ENCODE results near the gene PIP4K2C. TPM values are rescaled to one million over a fixed set of nuclear protein-coding genes. Genes with fewer than 3 reads are reported as not detected.
"Not testable (repeated sequence)": the region's sequence is repeated elsewhere in the genome, so short reads cannot be mapped to it uniquely, and the experiment has no call there.

PIP4K2C gene
- polyA plus RNA-seq, 6 donors from 2014 or later, result 15.8 to 42.0 (median 19.1) TPM

- Mint-ChIP-seq H3K4me3 (peak overlapping the region in 5 of 8 donors; percentile 12 to 65 (median 42)), H3K27ac (peak overlapping the region in 1 of 6 donors; percentile 17)
These were observed 35.3 kb downstream of the PIP4K2C start for GRCh38 chr12:57626111-57626920.

DNA sequence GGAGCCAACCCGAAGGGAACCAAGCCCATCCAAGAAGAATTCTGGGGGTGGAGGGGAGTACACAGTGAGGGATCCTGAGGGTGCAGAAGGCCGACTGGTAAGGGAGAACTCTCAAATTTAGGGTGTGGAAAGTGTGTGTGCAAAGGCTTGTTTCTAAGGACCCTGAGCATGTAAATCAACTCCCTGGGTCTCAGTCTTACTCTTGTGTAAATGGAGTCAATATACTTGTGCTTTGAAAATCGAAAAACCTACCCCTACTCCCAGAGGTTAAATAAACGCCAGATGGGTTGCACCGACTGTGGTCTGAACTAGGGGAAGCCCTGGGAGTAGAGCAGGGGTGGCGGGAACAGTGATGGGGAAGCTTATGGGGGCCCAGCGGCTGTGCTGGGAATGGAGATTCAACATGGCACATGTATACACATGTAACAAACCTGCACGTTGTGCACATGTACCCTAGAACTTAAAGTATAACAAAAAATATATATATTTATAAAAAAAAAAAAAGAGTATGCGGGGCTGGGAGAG is 36.0 kb downstream of the PIP4K2C start:
- H3K27ac Mint-ChIP-seq, result no peak overlapping the region
- peaks cover 59 to 100% (median 98%) of the 10 kb centered on the region in 3 donors for H3K27me3 Mint-ChIP-seq
- peaks cover 14 to 33% (median 17%) of the 10 kb centered on the region in 3 donors for H3K4me1 Mint-ChIP-seq
- ATAC-seq (ENCODE audit: low read depth in 2 of 2) (no peak), DNase-seq (no peak)
- no peaks in the 10 kb centered on the region for H3K36me3 Mint-ChIP-seq
- no peaks in the 10 kb centered on the region for H3K9me3 Mint-ChIP-seq
- H3K4me3 Mint-ChIP-seq, result peak overlapping the region in 7 of 8 donors; percentile 14 to 65 (median 48)

More at GRCh38 chr12:57626111-57626920, 35.3 kb downstream of the PIP4K2C start:
- ATAC-seq (ENCODE audit: low read depth in 2 of 2), result no peak
- no peak for DNase-seq
- no peaks in the 10 kb centered on the region for H3K9me3 Mint-ChIP-seq
- H3K4me1 Mint-ChIP-seq, result peaks cover 18 to 33% (median 22%) of the 10 kb centered on the region in 3 donors
- H3K36me3 Mint-ChIP-seq, result no peaks in the 10 kb centered on the region
- H3K27me3 Mint-ChIP-seq, result peaks cover 62 to 100% (median 98%) of the 10 kb centered on the region in 3 donors

- DNase-seq (no peak), ATAC-seq (ENCODE audit: low read depth in 2 of 2) (peak; percentile 50 to 55)
- Mint-ChIP-seq H3K36me3 (no peaks in the 10 kb centered on the region), H3K9me3 (no peaks in the 10 kb centered on the region), H3K4me1 (peaks cover 13 to 32% (median 14%) of the 10 kb centered on the region in 3 donors), H3K27me3 (peaks cover 57 to 98% (median 97%) of the 10 kb centered on the region in 3 donors), H3K27ac (no peak overlapping the region), H3K4me3 (peak overlapping the region in 5 of 8 donors; percentile 33 to 68 (median 53))
These were observed 36.7 kb downstream of the PIP4K2C start for GRCh38 chr12:57627501-57628279.

- peak overlapping the region in 4 of 8 donors; percentile 7 to 65 (median 44) for H3K4me3 Mint-ChIP-seq
- no peaks in the 10 kb centered on the region for H3K36me3 Mint-ChIP-seq
- no peaks in the 10 kb centered on the region for H3K9me3 Mint-ChIP-seq
- DNase-seq (no peak), ATAC-seq (ENCODE audit: low read depth in 2 of 2) (no peak)
- H3K4me1 Mint-ChIP-seq, result peaks cover 18 to 36% (median 19%) of the 10 kb centered on the region in 3 donors
- no peak overlapping the region for H3K27ac Mint-ChIP-seq
- peaks cover 55 to 95% (median 92%) of the 10 kb centered on the region in 3 donors for H3K27me3 Mint-ChIP-seq
These were observed 37.5 kb downstream of the PIP4K2C start for GRCh38 chr12:57628280-57629191.

GRCh38 chr12:57629897-57630471 is 39.0 kb downstream of the PIP4K2C start:
- ATAC-seq (ENCODE audit: low read depth in 2 of 2) (no peak), DNase-seq (no peak)
- H3K4me3 Mint-ChIP-seq, result peak overlapping the region in 1 of 8 donors; percentile 6
- peaks cover 47 to 87% (median 80%) of the 10 kb centered on the region in 3 donors for H3K27me3 Mint-ChIP-seq
- peaks cover 19 to 38% (median 20%) of the 10 kb centered on the region in 3 donors for H3K4me1 Mint-ChIP-seq
- H3K27ac Mint-ChIP-seq, result no peak overlapping the region
- H3K36me3 Mint-ChIP-seq, result no peaks in the 10 kb centered on the region
- H3K9me3 Mint-ChIP-seq, result no peaks in the 10 kb centered on the region

DNA sequence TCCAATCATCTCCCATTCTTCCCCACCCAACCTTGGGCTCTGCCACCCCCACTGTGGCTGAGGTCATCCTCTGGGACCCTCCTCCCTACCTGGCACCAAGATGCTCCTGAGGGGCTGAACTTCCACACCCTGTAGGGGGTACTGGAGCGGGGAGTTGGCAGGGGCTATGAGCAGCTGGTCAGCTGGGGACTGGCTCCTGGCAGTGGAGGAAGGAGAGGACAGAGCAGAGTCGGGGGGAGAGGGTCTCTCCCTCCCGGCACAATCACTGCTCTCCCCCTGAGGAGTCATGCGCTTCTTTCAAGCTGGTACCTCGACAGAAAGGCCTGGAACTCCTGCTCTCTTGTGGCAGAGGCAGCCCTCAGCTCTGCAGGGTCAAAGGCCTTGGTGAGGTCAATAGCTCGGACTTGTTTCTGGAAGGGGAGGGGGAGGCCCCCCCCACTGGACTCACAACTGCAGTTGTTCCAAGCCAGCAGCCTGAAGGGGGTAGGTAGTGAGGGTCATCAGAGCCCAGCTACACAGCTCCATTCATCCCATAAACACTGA is 40.0 kb downstream of the PIP4K2C start:
- Mint-ChIP-seq H3K4me1 (peaks cover 19 to 38% (median 20%) of the 10 kb centered on the region in 3 donors), H3K27ac (no peak overlapping the region), H3K9me3 (no peaks in the 10 kb centered on the region), H3K36me3 (no peaks in the 10 kb centered on the region), H3K27me3 (peaks cover 44 to 86% (median 70%) of the 10 kb centered on the region in 3 donors), H3K4me3 (peak overlapping the region in 5 of 8 donors; percentile 5 to 68 (median 30))
- DNase-seq (no peak), ATAC-seq (ENCODE audit: low read depth in 2 of 2) (no peak)

DNA sequence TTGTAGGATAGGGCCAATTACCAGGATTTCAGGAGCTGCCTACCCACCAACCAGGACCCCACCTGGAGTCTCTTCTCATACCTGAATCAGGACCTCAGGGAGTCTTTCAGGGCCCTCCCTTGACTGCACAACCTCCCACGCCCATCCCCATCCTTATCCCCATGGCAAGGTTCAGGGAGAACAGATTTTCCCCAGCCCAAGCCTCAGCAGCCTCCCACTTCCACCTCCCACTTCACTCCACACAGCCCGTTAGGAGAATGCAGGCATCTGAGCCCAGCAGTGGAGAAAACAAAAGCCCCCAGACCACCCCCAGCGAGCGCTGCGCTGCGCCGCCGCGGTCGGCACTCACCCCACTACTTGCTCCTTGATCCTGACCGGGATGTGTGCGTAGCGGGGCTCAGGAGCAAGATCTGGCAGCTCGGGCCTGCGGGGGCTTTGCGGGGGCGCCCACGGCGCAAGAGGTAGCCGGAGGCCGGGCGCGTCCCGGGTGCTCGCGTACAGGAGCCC is 40.6 kb downstream of the PIP4K2C start:
- no peak for ATAC-seq (ENCODE audit: low read depth in 2 of 2)
- peak overlapping the region in 1 of 6 donors; percentile 75 for H3K27ac Mint-ChIP-seq
- H3K4me1 Mint-ChIP-seq, result peaks cover 19 to 35% (median 20%) of the 10 kb centered on the region in 3 donors
- no peak for DNase-seq
- peak overlapping the region in 7 of 8 donors; percentile 12 to 81 (median 57) for H3K4me3 Mint-ChIP-seq
- peaks cover 40 to 80% (median 63%) of the 10 kb centered on the region in 3 donors for H3K27me3 Mint-ChIP-seq
- H3K9me3 Mint-ChIP-seq, result no peaks in the 10 kb centered on the region
- H3K36me3 Mint-ChIP-seq, result no peaks in the 10 kb centered on the region

DNA sequence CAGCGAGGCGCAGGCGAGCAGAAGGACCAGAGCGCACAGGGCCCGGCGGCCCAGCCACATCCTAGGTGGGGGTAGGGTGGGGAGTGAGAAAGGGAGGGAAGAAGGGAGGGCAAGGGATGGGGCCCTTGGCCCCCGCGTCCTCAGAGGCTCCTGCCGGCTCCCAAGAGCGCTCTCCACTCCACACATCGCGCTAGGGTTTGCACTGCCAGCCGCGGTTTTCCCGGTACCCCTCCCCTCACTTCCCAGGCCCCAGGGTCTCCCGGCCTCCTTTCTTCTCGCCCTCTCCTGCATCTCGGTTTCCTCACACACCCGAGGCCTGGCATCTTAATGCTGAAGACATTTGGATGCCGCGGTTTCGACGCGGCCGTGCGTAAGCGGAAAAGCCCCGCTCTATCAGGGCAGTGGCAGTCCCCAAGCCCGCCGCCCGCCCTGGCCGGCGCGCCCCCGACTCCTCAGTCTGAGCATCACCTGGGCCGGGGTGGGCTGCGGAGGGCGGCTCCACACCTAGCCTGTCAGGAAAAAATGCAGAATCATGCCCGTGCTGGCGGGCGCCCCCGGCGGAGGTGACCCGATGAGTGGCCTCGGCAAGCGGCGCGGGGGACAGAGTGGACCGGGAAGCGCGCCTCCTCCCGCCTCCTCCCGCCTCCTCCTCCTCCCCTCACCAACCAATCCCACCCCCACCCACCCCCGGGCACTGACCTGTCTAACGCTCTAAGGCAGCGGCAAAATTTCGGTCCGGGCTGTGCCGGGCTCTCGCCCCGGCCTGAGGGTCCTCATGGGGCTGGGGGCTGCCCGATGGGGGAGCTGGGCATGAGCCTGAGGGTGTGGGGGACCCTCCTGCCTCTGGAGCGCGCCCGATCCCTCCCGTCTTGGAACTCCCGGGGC is 41.3 kb downstream of the PIP4K2C start:
- Mint-ChIP-seq H3K27ac (peak overlapping the region in 3 of 6 donors; percentile 42 to 95 (median 75)), H3K4me1 (peaks cover 14 to 28% (median 16%) of the 10 kb centered on the region in 3 donors), H3K4me3 (peak overlapping the region; percentile 18 to 80 (median 71)), H3K27me3 (peaks cover 34 to 73% (median 56%) of the 10 kb centered on the region in 3 donors), H3K9me3 (no peaks in the 10 kb centered on the region), H3K36me3 (no peaks in the 10 kb centered on the region)
- ATAC-seq (ENCODE audit: low read depth in 2 of 2) (peak; percentile 53 to 65), DNase-seq (no peak)

DNA sequence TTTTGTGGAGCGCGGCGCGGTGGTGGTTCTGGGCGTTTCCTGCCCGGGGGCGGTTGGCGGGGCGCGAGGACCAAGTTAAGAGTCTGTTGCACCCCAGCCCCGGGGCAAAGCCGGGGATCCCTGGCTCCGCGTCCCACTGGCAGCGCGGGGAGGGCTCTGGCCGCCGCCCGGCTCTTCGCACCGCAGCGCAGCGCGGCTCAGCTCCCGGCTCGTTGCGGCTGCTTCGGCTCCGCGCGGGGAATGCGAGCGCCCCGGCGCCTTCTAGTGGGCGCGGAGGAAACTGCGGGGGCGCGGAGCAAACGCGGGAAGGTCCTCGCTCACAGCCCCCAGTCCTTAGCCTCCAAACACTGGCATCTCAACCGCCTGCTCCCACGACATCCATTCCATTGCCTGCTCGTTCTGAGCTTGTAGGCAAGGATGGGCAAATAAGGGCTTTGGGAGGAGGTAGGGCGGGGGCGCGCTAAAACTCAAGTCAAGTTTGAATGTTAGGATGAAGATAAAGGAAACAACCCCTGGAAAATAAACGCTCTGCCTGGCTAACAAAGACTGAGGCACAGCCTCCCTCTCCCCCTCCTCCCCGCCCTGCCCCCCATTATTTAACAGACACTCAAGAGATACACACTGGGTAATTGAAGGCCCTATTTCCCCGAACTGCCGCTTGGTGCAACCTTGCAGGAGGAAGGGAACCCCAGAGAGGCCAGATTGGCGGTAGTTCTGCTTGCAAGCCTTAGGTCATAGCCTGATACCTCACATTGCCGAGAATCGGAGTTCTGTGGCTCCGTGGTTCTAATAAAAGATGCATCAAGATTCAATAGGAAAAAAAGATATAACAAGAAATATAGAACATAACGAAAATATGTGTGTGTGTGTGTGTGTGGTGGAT is 42.2 kb downstream of the PIP4K2C start, which contains the start of gene B4GALNT1:
Gene B4GALNT1, minus strand, starts transcription at position 244 of the 883 bp plus-strand sequence. CDS start 1,069 bp downstream, outside the sequence.
- peaks cover 29 to 66% (median 50%) of the 10 kb centered on the region in 3 donors for H3K27me3 Mint-ChIP-seq
- H3K4me1 Mint-ChIP-seq, result peaks cover 10 to 22% (median 11%) of the 10 kb centered on the region in 3 donors
- no peaks in the 10 kb centered on the region for H3K36me3 Mint-ChIP-seq
- H3K9me3 Mint-ChIP-seq, result no peaks in the 10 kb centered on the region
- DNase-seq (peak; percentile 65), ATAC-seq (ENCODE audit: low read depth in 2 of 2) (peak; percentile 81 to 83)
- H3K27ac Mint-ChIP-seq, result peak within 1 kb of the TSS in 3 of 6 donors; percentile 42 to 95 (median 75)
- H3K4me3 Mint-ChIP-seq, result peak within 1 kb of the TSS; percentile 18 to 80 (median 71)

- H3K27me3 Mint-ChIP-seq, result peaks cover 42 to 61% (median 43%) of the 10 kb centered on the region in 3 donors
- not testable (repeated sequence) for H3K27ac Mint-ChIP-seq; H3K4me3 Mint-ChIP-seq; ATAC-seq (ENCODE audit: low read depth in 2 of 2); H3K36me3 Mint-ChIP-seq; DNase-seq; H3K9me3 Mint-ChIP-seq
- H3K4me1 Mint-ChIP-seq, result peaks cover 8 to 16% (median 10%) of the 10 kb centered on the region in 3 donors
These were observed 45.7 kb downstream of the PIP4K2C start for GRCh38 chr12:57636731-57637130.
